ENCODE measurements around the gene DNMT3A.

DNA sequence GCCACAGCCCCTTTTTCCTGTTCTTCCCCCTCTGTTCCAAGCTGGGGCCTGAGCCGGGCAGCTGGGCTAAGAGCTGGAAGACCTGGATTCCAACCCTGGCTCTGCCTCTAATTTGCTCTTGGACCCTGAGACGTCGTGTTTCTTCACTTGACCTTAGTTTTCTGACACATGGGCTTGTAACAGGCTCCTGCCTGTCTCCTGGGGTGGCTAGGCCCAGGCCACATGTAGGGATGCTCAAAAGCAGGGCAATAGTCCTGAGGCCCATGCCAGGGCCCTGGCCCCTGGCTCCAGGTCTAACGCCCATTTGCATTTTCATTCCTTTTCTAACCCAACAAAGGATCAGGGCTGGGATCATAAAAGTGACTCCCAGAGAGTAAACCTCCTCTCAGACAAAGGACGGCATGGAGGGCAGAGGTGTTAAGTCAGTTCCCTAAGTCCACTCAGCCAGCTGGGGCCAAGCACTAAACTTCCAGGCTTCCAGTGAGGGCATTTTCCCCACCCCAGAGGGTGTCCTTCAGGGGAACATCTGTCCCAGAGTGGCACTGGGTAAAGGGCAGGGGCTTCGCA lies 16.6 kb upstream of the DNMT3A start:
- TF ChIP-seq STAT1 (IDR thresholded peaks at IDR 0.05; ENCODE audit: unreplicated experiment) (no peak), POLR2AphosphoS5 (IDR thresholded peaks at IDR 0.05; ENCODE audit: low read depth) (no peak)
- TF ChIP-seq, protein P1, sequence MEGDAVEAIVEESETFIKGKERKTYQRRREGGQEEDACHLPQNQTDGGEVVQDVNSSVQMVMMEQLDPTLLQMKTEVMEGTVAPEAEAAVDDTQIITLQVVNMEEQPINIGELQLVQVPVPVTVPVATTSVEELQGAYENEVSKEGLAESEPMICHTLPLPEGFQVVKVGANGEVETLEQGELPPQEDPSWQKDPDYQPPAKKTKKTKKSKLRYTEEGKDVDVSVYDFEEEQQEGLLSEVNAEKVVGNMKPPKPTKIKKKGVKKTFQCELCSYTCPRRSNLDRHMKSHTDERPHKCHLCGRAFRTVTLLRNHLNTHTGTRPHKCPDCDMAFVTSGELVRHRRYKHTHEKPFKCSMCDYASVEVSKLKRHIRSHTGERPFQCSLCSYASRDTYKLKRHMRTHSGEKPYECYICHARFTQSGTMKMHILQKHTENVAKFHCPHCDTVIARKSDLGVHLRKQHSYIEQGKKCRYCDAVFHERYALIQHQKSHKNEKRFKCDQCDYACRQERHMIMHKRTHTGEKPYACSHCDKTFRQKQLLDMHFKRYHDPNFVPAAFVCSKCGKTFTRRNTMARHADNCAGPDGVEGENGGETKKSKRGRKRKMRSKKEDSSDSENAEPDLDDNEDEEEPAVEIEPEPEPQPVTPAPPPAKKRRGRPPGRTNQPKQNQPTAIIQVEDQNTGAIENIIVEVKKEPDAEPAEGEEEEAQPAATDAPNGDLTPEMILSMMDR (conservative IDR thresholded peaks at IDR 0.05; ENCODE audit: low read depth in 2 of 2) = no peak

Measured in GM23338 (cell line).